Nephron (organoid): ENCODE measurements around the gene KIAA1614.
"Not testable (repeated sequence)": the region's sequence is repeated elsewhere in the genome, so short reads cannot be mapped to it uniquely, and the experiment has no call there.

Source experiments
- H3K27ac Mint-ChIP-seq, 3 experiments: 2 replicates each; pipeline ENCODE4 v1.8.0; 2020; ENCODE audit warnings: mixed read lengths in 3 of 3, mild to moderate bottlenecking in 2 of 3, moderate library complexity in 1 of 3
- H3K27me3 Mint-ChIP-seq: 2 replicates; pipeline ENCODE4 v1.8.0; 2021; ENCODE audit warnings: low read depth, mild to moderate bottlenecking, moderate library complexity, mixed read lengths
- H3K36me3 Mint-ChIP-seq: 2 replicates; pipeline ENCODE4 v1.8.0; 2020; ENCODE audit warnings: low read depth, mixed read lengths
- H3K4me1 Mint-ChIP-seq: 2 replicates; pipeline ENCODE4 v1.8.0; 2020; ENCODE audit warnings: mixed read lengths
- H3K4me3 Mint-ChIP-seq, 3 experiments: 2 replicates each; pipeline ENCODE4 v1.8.0; 2020; ENCODE audit warnings: mild to moderate bottlenecking in 3 of 3, mixed read lengths in 3 of 3, moderate library complexity in 2 of 3
- H3K9me3 Mint-ChIP-seq: 2 replicates; pipeline ENCODE4 v1.8.0; 2020; ENCODE audit warnings: mixed read lengths
- CTCF ChIP-seq, 3 experiments: fragments of 200-600 bp; sonication (generic); IDR thresholded peaks; one replicate each; pipeline ENCODE4 v1.5.0; 2021; ENCODE audit warnings: antibody characterized with exemption in 3 of 3; ENCODE audit not compliant: unreplicated experiment in 3 of 3

The KIAA1614 gene

GRCh38 chr1:180964595-180964994, 51.9 kb downstream of the KIAA1614 start:
- no peaks in the 10 kb centered on the region for H3K27me3 Mint-ChIP-seq
- H3K27ac Mint-ChIP-seq = no peak overlapping the region
- H3K36me3 Mint-ChIP-seq = peaks cover 65% of the 10 kb centered on the region
- no peak for TF ChIP-seq CTCF (IDR thresholded peaks at IDR 0.05; ENCODE audit: unreplicated experiment in 3 of 3)
- no peak overlapping the region for H3K4me3 Mint-ChIP-seq
- peaks cover 48% of the 10 kb centered on the region for H3K4me1 Mint-ChIP-seq
- no peaks in the 10 kb centered on the region for H3K9me3 Mint-ChIP-seq

- no peak for TF ChIP-seq CTCF (IDR thresholded peaks at IDR 0.05; ENCODE audit: unreplicated experiment in 3 of 3)
These were observed 53.6 kb downstream of the KIAA1614 start for GRCh38 chr1:180966312-180966711.

GRCh38 chr1:180966744-180967536, 54.2 kb downstream of the KIAA1614 start:
- no peak overlapping the region for H3K27ac Mint-ChIP-seq
- peaks cover 37% of the 10 kb centered on the region for H3K4me1 Mint-ChIP-seq
- TF ChIP-seq CTCF (IDR thresholded peaks at IDR 0.05; ENCODE audit: unreplicated experiment in 3 of 3) = no peak
- peaks cover 67% of the 10 kb centered on the region for H3K36me3 Mint-ChIP-seq
- H3K4me3 Mint-ChIP-seq = no peak overlapping the region
- no peaks in the 10 kb centered on the region for H3K9me3 Mint-ChIP-seq
- H3K27me3 Mint-ChIP-seq = no peaks in the 10 kb centered on the region

More at GRCh38 chr1:180966312-180966711, 53.6 kb downstream of the KIAA1614 start:
- no peak overlapping the region for H3K4me3 Mint-ChIP-seq
- no peaks in the 10 kb centered on the region for H3K9me3 Mint-ChIP-seq
- peaks cover 67% of the 10 kb centered on the region for H3K36me3 Mint-ChIP-seq
- peak overlapping the region in 1 of 3 experiments; percentile 10 for H3K27ac Mint-ChIP-seq
- peaks cover 44% of the 10 kb centered on the region for H3K4me1 Mint-ChIP-seq
- no peaks in the 10 kb centered on the region for H3K27me3 Mint-ChIP-seq

GRCh38 chr1:180967558-180967957, 54.9 kb downstream of the KIAA1614 start:
- H3K4me1 Mint-ChIP-seq = peaks cover 31% of the 10 kb centered on the region
- H3K27ac Mint-ChIP-seq = no peak overlapping the region
- peaks cover 71% of the 10 kb centered on the region for H3K36me3 Mint-ChIP-seq
- H3K4me3 Mint-ChIP-seq = no peak overlapping the region
- H3K9me3 Mint-ChIP-seq = no peaks in the 10 kb centered on the region
- no peaks in the 10 kb centered on the region for H3K27me3 Mint-ChIP-seq
- no peak for TF ChIP-seq CTCF (IDR thresholded peaks at IDR 0.05; ENCODE audit: unreplicated experiment in 3 of 3)

GRCh38 chr1:180968834-180969233, 56.1 kb downstream of the KIAA1614 start:
- not testable (repeated sequence) for H3K27ac Mint-ChIP-seq, H3K4me3 Mint-ChIP-seq, H3K27me3 Mint-ChIP-seq, H3K9me3 Mint-ChIP-seq
- Mint-ChIP-seq H3K4me1 (peaks cover 35% of the 10 kb centered on the region), H3K36me3 (peaks cover 79% of the 10 kb centered on the region)

GRCh38 chr1:180969434-180969833, 56.7 kb downstream of the KIAA1614 start:
- H3K27me3 Mint-ChIP-seq = no peaks in the 10 kb centered on the region
- H3K27ac Mint-ChIP-seq = no peak overlapping the region
- TF ChIP-seq CTCF (IDR thresholded peaks at IDR 0.05; ENCODE audit: unreplicated experiment in 3 of 3) = no peak
- H3K36me3 Mint-ChIP-seq = peaks cover 78% of the 10 kb centered on the region
- H3K9me3 Mint-ChIP-seq = no peaks in the 10 kb centered on the region
- H3K4me1 Mint-ChIP-seq = peaks cover 36% of the 10 kb centered on the region
- H3K4me3 Mint-ChIP-seq = no peak overlapping the region
